ENCODE measurements around the gene RGS14. TPM values are rescaled to one million over a fixed set of nuclear protein-coding genes. Genes with fewer than 3 reads are reported as not detected.

The RGS14 gene
- polyA plus RNA-seq, 1 donor (not counting 4 experiments of a cell fraction or from before 2014, with no cell fraction given): 8.6 TPM

DNA sequence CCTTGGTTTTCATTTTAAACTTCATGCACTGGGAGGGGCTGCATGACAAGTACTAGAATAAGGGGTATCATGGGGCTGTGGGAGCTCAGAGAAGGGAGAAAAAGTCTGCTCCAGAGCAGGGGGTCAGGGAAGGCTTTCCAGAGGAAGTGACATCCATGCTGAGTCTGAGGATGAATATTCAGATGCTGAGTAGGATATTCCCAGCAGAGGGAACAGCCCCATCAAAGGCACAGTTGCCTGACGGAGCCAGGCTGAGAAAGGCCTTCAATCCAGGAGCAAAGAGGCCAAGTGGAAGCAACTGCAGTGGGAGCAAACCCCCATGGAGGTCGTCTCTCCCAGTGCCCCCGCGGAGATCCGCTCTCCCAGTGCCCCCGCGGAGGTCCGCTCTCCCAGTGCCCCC is 38.4 kb downstream of the RGS14 start:
- H3K27ac ChIP-seq (ENCODE audit: control insufficient read depth, insufficient read depth, low read length): no peak overlapping the region
- H3K27me3 ChIP-seq (ENCODE audit: control insufficient read depth, extremely low read depth, insufficient read depth, low read length): no peaks in the 10 kb centered on the region
- H3K9ac ChIP-seq (ENCODE audit: control insufficient read depth, extremely low read depth, insufficient read depth, low read length): no peak overlapping the region
- TF ChIP-seq, protein P1, sequence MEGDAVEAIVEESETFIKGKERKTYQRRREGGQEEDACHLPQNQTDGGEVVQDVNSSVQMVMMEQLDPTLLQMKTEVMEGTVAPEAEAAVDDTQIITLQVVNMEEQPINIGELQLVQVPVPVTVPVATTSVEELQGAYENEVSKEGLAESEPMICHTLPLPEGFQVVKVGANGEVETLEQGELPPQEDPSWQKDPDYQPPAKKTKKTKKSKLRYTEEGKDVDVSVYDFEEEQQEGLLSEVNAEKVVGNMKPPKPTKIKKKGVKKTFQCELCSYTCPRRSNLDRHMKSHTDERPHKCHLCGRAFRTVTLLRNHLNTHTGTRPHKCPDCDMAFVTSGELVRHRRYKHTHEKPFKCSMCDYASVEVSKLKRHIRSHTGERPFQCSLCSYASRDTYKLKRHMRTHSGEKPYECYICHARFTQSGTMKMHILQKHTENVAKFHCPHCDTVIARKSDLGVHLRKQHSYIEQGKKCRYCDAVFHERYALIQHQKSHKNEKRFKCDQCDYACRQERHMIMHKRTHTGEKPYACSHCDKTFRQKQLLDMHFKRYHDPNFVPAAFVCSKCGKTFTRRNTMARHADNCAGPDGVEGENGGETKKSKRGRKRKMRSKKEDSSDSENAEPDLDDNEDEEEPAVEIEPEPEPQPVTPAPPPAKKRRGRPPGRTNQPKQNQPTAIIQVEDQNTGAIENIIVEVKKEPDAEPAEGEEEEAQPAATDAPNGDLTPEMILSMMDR (optimal IDR thresholded peaks at IDR 0.05 in 1 of 3, IDR thresholded peaks at IDR 0.05 in 1 of 3, conservative IDR thresholded peaks at IDR 0.05 in 1 of 3; ENCODE audit: extremely low read depth in 1 of 3, insufficient read depth in 2 of 3, low read length in 3 of 3): no peak
- TF ChIP-seq EZH2 (IDR thresholded peaks at IDR 0.05; ENCODE audit: low read length): no peak
- dilution Hi-C loops (cut with MboI; ENCODE audit: extremely low pct_ligation_motif_present, low sequenced_read_pairs): no loop called here
- no peaks in the 10 kb centered on the region for H3K4me1 ChIP-seq (ENCODE audit: control insufficient read depth, extremely low read depth, insufficient read depth, low read length)
- H3K4me2 ChIP-seq (ENCODE audit: control insufficient read depth, extremely low read depth, insufficient read depth, low read depth, low read length): no peak overlapping the region
- H3K9me3 ChIP-seq (ENCODE audit: control insufficient read depth, low read depth, low read length): no peaks in the 10 kb centered on the region
- no peak overlapping the region for H3K4me3 ChIP-seq (ENCODE audit: control insufficient read depth in 2 of 3, extremely low read depth in 1 of 3, insufficient read depth in 2 of 3, low read depth in 1 of 3, low read length in 3 of 3)
- H4K20me1 ChIP-seq (ENCODE audit: control insufficient read depth, extremely low read depth, insufficient read depth, low read length): no peaks in the 10 kb centered on the region
- no peak for DNase-seq (ENCODE audit: low read depth, low spot score)
- no peaks in the 10 kb centered on the region for H3K79me2 ChIP-seq (ENCODE audit: control insufficient read depth, insufficient read depth, low read length)
- no peak overlapping the region for H2AFZ ChIP-seq (ENCODE audit: control insufficient read depth, low read length)
- H3K36me3 ChIP-seq (ENCODE audit: control insufficient read depth in 2 of 2, extremely low read depth in 1 of 2, insufficient read depth in 2 of 2, low read length in 2 of 2): no peaks in the 10 kb centered on the region
- H3K9me1 ChIP-seq (ENCODE audit: control insufficient read depth, extremely low read depth, insufficient read depth, low read length): no peaks in the 10 kb centered on the region
- no peak for FAIRE-seq

DNA sequence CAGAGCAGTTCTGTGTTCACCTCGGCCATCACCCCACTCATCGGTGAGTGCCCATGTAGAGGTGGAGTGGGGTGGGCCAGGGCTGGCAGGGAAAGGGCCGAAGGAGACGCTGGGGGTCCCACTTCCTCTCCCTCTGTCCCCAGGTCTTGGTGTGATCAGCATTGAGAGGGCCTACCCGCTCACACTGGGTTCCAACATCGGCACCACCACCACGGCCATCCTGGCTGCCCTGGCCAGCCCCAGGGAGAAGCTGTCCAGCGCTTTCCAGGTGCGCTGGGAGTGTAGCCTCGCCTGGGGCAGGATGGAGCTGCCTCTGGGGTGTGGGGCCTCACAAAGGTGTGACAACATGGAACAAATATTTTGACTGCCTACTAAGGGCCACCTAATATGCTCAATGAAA is 39.1 kb downstream of the RGS14 start:
- Histone ChIP-seq H3K27ac (ENCODE audit: control insufficient read depth, insufficient read depth, low read length) (no peak overlapping the region), H4K20me1 (ENCODE audit: control insufficient read depth, extremely low read depth, insufficient read depth, low read length) (no peaks in the 10 kb centered on the region), H3K9me3 (ENCODE audit: control insufficient read depth, low read depth, low read length) (no peaks in the 10 kb centered on the region), H3K9ac (ENCODE audit: control insufficient read depth, extremely low read depth, insufficient read depth, low read length) (no peak overlapping the region), H3K27me3 (ENCODE audit: control insufficient read depth, extremely low read depth, insufficient read depth, low read length) (no peaks in the 10 kb centered on the region), H3K4me3 (ENCODE audit: control insufficient read depth in 2 of 3, extremely low read depth in 1 of 3, insufficient read depth in 2 of 3, low read depth in 1 of 3, low read length in 3 of 3) (no peak overlapping the region), H3K36me3 (ENCODE audit: control insufficient read depth in 2 of 2, extremely low read depth in 1 of 2, insufficient read depth in 2 of 2, low read length in 2 of 2) (no peaks in the 10 kb centered on the region), H3K4me1 (ENCODE audit: control insufficient read depth, extremely low read depth, insufficient read depth, low read length) (no peaks in the 10 kb centered on the region), H3K4me2 (ENCODE audit: control insufficient read depth, extremely low read depth, insufficient read depth, low read depth, low read length) (no peak overlapping the region), H3K79me2 (ENCODE audit: control insufficient read depth, insufficient read depth, low read length) (no peaks in the 10 kb centered on the region), H3K9me1 (ENCODE audit: control insufficient read depth, extremely low read depth, insufficient read depth, low read length) (no peaks in the 10 kb centered on the region), H2AFZ (ENCODE audit: control insufficient read depth, low read length) (no peak overlapping the region)
- FAIRE-seq (no peak), DNase-seq (ENCODE audit: low read depth, low spot score) (no peak)
- no peak for TF ChIP-seq EZH2 (IDR thresholded peaks at IDR 0.05; ENCODE audit: low read length)
- TF ChIP-seq, protein P1 (optimal IDR thresholded peaks at IDR 0.05 in 1 of 3, IDR thresholded peaks at IDR 0.05 in 1 of 3, conservative IDR thresholded peaks at IDR 0.05 in 1 of 3; ENCODE audit: extremely low read depth in 1 of 3, insufficient read depth in 2 of 3, low read length in 3 of 3): no peak
- dilution Hi-C loops (cut with MboI; ENCODE audit: extremely low pct_ligation_motif_present, low sequenced_read_pairs): no loop called here
